ENCODE results near the gene ACOT7.

Gene ACOT7

GRCh38 chr1:6286266-6286665 is 107.3 kb downstream of the ACOT7 start:
- peaks cover 32% of the 10 kb centered on the region for H3K4me1 ChIP-seq (ENCODE audit: control insufficient read depth, insufficient read depth, low read length)
- no peak for DNase-seq (ENCODE audit: low read depth)
- H3K4me3 ChIP-seq (ENCODE audit: low read length): no peak overlapping the region
- no peaks in the 10 kb centered on the region for H3K36me3 ChIP-seq (ENCODE audit: control insufficient read depth, insufficient read depth, low read length, severe bottlenecking)
- H3K9me3 ChIP-seq (ENCODE audit: control insufficient read depth, low read length): no peaks in the 10 kb centered on the region
- H3K27me3 ChIP-seq (replicated peaks; ENCODE audit: control insufficient read depth, insufficient read depth, low read length): no peaks in the 10 kb centered on the region
- H3K9ac ChIP-seq (ENCODE audit: low read length): no peak overlapping the region

- DNase-seq (ENCODE audit: low read depth): no peak
- H3K9me3 ChIP-seq (ENCODE audit: control insufficient read depth, low read length): no peaks in the 10 kb centered on the region
- no peaks in the 10 kb centered on the region for H3K27me3 ChIP-seq (replicated peaks; ENCODE audit: control insufficient read depth, insufficient read depth, low read length)
- H3K9ac ChIP-seq (ENCODE audit: low read length): no peak overlapping the region
- H3K4me3 ChIP-seq (ENCODE audit: low read length): no peak overlapping the region
- H3K4me1 ChIP-seq (ENCODE audit: control insufficient read depth, insufficient read depth, low read length): peaks cover 25% of the 10 kb centered on the region
- no peaks in the 10 kb centered on the region for H3K36me3 ChIP-seq (ENCODE audit: control insufficient read depth, insufficient read depth, low read length, severe bottlenecking)
These were observed 108.2 kb downstream of the ACOT7 start for GRCh38 chr1:6285336-6285735.

GRCh38 chr1:6282577-6283270 is 110.8 kb downstream of the ACOT7 start:
- peaks cover 11% of the 10 kb centered on the region for H3K4me1 ChIP-seq (ENCODE audit: control insufficient read depth, insufficient read depth, low read length)
- H3K4me3 ChIP-seq (ENCODE audit: low read length): no peak overlapping the region
- H3K27me3 ChIP-seq (replicated peaks; ENCODE audit: control insufficient read depth, insufficient read depth, low read length): no peaks in the 10 kb centered on the region
- no peaks in the 10 kb centered on the region for H3K9me3 ChIP-seq (ENCODE audit: control insufficient read depth, low read length)
- H3K36me3 ChIP-seq (ENCODE audit: control insufficient read depth, insufficient read depth, low read length, severe bottlenecking): no peaks in the 10 kb centered on the region
- H3K9ac ChIP-seq (ENCODE audit: low read length): no peak overlapping the region
- DNase-seq (ENCODE audit: low read depth): no peak

- H3K27me3 ChIP-seq (replicated peaks; ENCODE audit: control insufficient read depth, insufficient read depth, low read length): no peaks in the 10 kb centered on the region
- no peak for DNase-seq (ENCODE audit: low read depth)
These were observed 111.8 kb downstream of the ACOT7 start for GRCh38 chr1:6281511-6282402.

GRCh38 chr1:6280761-6281451 is 112.7 kb downstream of the ACOT7 start:
- Histone ChIP-seq H3K27me3 (replicated peaks; ENCODE audit: control insufficient read depth, insufficient read depth, low read length) (no peaks in the 10 kb centered on the region), H3K36me3 (ENCODE audit: control insufficient read depth, insufficient read depth, low read length, severe bottlenecking) (no peaks in the 10 kb centered on the region), H3K4me3 (ENCODE audit: low read length) (no peak overlapping the region), H3K9ac (ENCODE audit: low read length) (no peak overlapping the region), H3K4me1 (ENCODE audit: control insufficient read depth, insufficient read depth, low read length) (peaks cover 13% of the 10 kb centered on the region), H3K9me3 (ENCODE audit: control insufficient read depth, low read length) (no peaks in the 10 kb centered on the region)
- no peak for DNase-seq (ENCODE audit: low read depth)

More at GRCh38 chr1:6281511-6282402, 111.8 kb downstream of the ACOT7 start:
- Histone ChIP-seq H3K36me3 (ENCODE audit: control insufficient read depth, insufficient read depth, low read length, severe bottlenecking) (no peaks in the 10 kb centered on the region), H3K4me1 (ENCODE audit: control insufficient read depth, insufficient read depth, low read length) (peaks cover 5% of the 10 kb centered on the region), H3K9ac (ENCODE audit: low read length) (no peak overlapping the region), H3K4me3 (ENCODE audit: low read length) (no peak overlapping the region), H3K9me3 (ENCODE audit: control insufficient read depth, low read length) (no peaks in the 10 kb centered on the region)

GRCh38 chr1:6279613-6280383 is 113.8 kb downstream of the ACOT7 start:
- peaks cover 16% of the 10 kb centered on the region for H3K4me1 ChIP-seq (ENCODE audit: control insufficient read depth, insufficient read depth, low read length)
- no peak overlapping the region for H3K9ac ChIP-seq (ENCODE audit: low read length)
- H3K27me3 ChIP-seq (replicated peaks; ENCODE audit: control insufficient read depth, insufficient read depth, low read length): no peaks in the 10 kb centered on the region
- DNase-seq (ENCODE audit: low read depth): no peak
- H3K36me3 ChIP-seq (ENCODE audit: control insufficient read depth, insufficient read depth, low read length, severe bottlenecking): no peaks in the 10 kb centered on the region
- no peaks in the 10 kb centered on the region for H3K9me3 ChIP-seq (ENCODE audit: control insufficient read depth, low read length)
- no peak overlapping the region for H3K4me3 ChIP-seq (ENCODE audit: low read length)

- no peaks in the 10 kb centered on the region for H3K36me3 ChIP-seq (ENCODE audit: control insufficient read depth, insufficient read depth, low read length, severe bottlenecking)
- H3K4me3 ChIP-seq (ENCODE audit: low read length): no peak overlapping the region
These were observed 114.5 kb downstream of the ACOT7 start for GRCh38 chr1:6279066-6279465.

GRCh38 chr1:6278263-6278662 is 115.3 kb downstream of the ACOT7 start:
- DNase-seq (ENCODE audit: low read depth): no peak

More at GRCh38 chr1:6279066-6279465, 114.5 kb downstream of the ACOT7 start:
- Histone ChIP-seq H3K9me3 (ENCODE audit: control insufficient read depth, low read length) (no peaks in the 10 kb centered on the region), H3K4me1 (ENCODE audit: control insufficient read depth, insufficient read depth, low read length) (peaks cover 16% of the 10 kb centered on the region), H3K27me3 (replicated peaks; ENCODE audit: control insufficient read depth, insufficient read depth, low read length) (no peaks in the 10 kb centered on the region), H3K9ac (ENCODE audit: low read length) (no peak overlapping the region)
- no peak for DNase-seq (ENCODE audit: low read depth)

GRCh38 chr1:6276811-6277555 is 116.6 kb downstream of the ACOT7 start:
- Histone ChIP-seq H3K4me3 (ENCODE audit: low read length) (peak overlapping the region; percentile 29), H3K4me1 (ENCODE audit: control insufficient read depth, insufficient read depth, low read length) (peaks cover 16% of the 10 kb centered on the region), H3K9me3 (ENCODE audit: control insufficient read depth, low read length) (no peaks in the 10 kb centered on the region), H3K9ac (ENCODE audit: low read length) (peak overlapping the region; percentile 64), H3K36me3 (ENCODE audit: control insufficient read depth, insufficient read depth, low read length, severe bottlenecking) (no peaks in the 10 kb centered on the region), H3K27me3 (replicated peaks; ENCODE audit: control insufficient read depth, insufficient read depth, low read length) (no peaks in the 10 kb centered on the region)
- DNase-seq (ENCODE audit: low read depth): no peak

More at GRCh38 chr1:6278263-6278662, 115.3 kb downstream of the ACOT7 start:
- H3K9ac ChIP-seq (ENCODE audit: low read length): no peak overlapping the region
- H3K4me1 ChIP-seq (ENCODE audit: control insufficient read depth, insufficient read depth, low read length): peaks cover 16% of the 10 kb centered on the region
- no peaks in the 10 kb centered on the region for H3K36me3 ChIP-seq (ENCODE audit: control insufficient read depth, insufficient read depth, low read length, severe bottlenecking)
- H3K9me3 ChIP-seq (ENCODE audit: control insufficient read depth, low read length): no peaks in the 10 kb centered on the region
- H3K27me3 ChIP-seq (replicated peaks; ENCODE audit: control insufficient read depth, insufficient read depth, low read length): no peaks in the 10 kb centered on the region
- no peak overlapping the region for H3K4me3 ChIP-seq (ENCODE audit: low read length)
